ENCODE results near the gene WFDC12. TPM values are rescaled to one million over a fixed set of nuclear protein-coding genes. Genes with fewer than 3 reads are reported as not detected.
"Not testable (repeated sequence)": the region's sequence is repeated elsewhere in the genome, so short reads cannot be mapped to it uniquely, and the experiment has no call there.

WFDC12 gene
- total RNA-seq, 2 experiments from 2014 or later: not detected

GRCh38 chr20:45152405-45152804 is 28.1 kb upstream of the WFDC12 start:
- H3K4me1 ChIP-seq (ENCODE audit: insufficient read depth, low read length, poor library complexity, severe bottlenecking): no peaks in the 10 kb centered on the region
- ChIA-PET CTCF (ENCODE audit: unreplicated experiment) (no interaction called here), POLR2A (no interaction called here)
- no peak overlapping the region for H3K27ac ChIP-seq (ENCODE audit: low read depth, low read length, poor library complexity, severe bottlenecking)
- BruUV-seq (replicated peaks): no TSS peak
- no peak for TF ChIP-seq EZH2phosphoT487 (IDR thresholded peaks at IDR 0.05; ENCODE audit: borderline replicate concordance, low read depth, low read length)
- TF ChIP-seq CTCF (conservative IDR thresholded peaks at IDR 0.05; ENCODE audit: low read length): no peak
- H3K4me2 ChIP-seq (ENCODE audit: low read length): no peak overlapping the region
- H4K20me1 ChIP-seq (ENCODE audit: insufficient read depth, low read length): no peaks in the 10 kb centered on the region
- no peak overlapping the region for H3K4me3 ChIP-seq (ENCODE audit: low read depth, low read length, poor library complexity, severe bottlenecking)
- intact Hi-C loops (cut with micrococcal nuclease; ENCODE audit: unreplicated experiment): no loop called here
- no peaks in the 10 kb centered on the region for H3K36me3 ChIP-seq (ENCODE audit: insufficient read depth, low read length)
- DNase-seq (ENCODE audit: low spot score): no peak
- H3K79me2 ChIP-seq (ENCODE audit: insufficient read depth, low read depth, low read length): no peaks in the 10 kb centered on the region
- H3K9me3 ChIP-seq (ENCODE audit: low read length): no peaks in the 10 kb centered on the region
- no peaks in the 10 kb centered on the region for H3K9me2 ChIP-seq (ENCODE audit: insufficient read depth, low read length)
- no peak overlapping the region for H2AFZ ChIP-seq (ENCODE audit: low read length)

GRCh38 chr20:45149062-45149461 is 24.8 kb upstream of the WFDC12 start:
- H3K9me3 ChIP-seq (ENCODE audit: low read length): no peaks in the 10 kb centered on the region
- no peaks in the 10 kb centered on the region for H3K36me3 ChIP-seq (ENCODE audit: insufficient read depth, low read length)
- POLR2A ChIA-PET: no interaction called here
- intact Hi-C loops (cut with micrococcal nuclease; ENCODE audit: unreplicated experiment): loop anchor here (10.0 kb wide), 1 partner anchor 56 kb away; the partner anchor contains the start of gene SEMG1
- no peaks in the 10 kb centered on the region for H3K4me1 ChIP-seq (ENCODE audit: insufficient read depth, low read length, poor library complexity, severe bottlenecking)
- no peak overlapping the region for H3K27ac ChIP-seq (ENCODE audit: low read depth, low read length, poor library complexity, severe bottlenecking)
- no peak overlapping the region for H3K4me2 ChIP-seq (ENCODE audit: low read length)
- no peaks in the 10 kb centered on the region for H3K9me2 ChIP-seq (ENCODE audit: insufficient read depth, low read length)
- BruUV-seq (replicated peaks): no TSS peak
- H2AFZ ChIP-seq (ENCODE audit: low read length): no peak overlapping the region
- H3K4me3 ChIP-seq (ENCODE audit: low read depth, low read length, poor library complexity, severe bottlenecking): no peak overlapping the region
- CTCF ChIA-PET (ENCODE audit: unreplicated experiment): no interaction called here
- no peak for TF ChIP-seq EZH2phosphoT487 (IDR thresholded peaks at IDR 0.05; ENCODE audit: borderline replicate concordance, low read depth, low read length)
- no peak for TF ChIP-seq CTCF (conservative IDR thresholded peaks at IDR 0.05; ENCODE audit: low read length)
- no peak for DNase-seq (ENCODE audit: low spot score)
- H4K20me1 ChIP-seq (ENCODE audit: insufficient read depth, low read length): no peaks in the 10 kb centered on the region
- no peaks in the 10 kb centered on the region for H3K79me2 ChIP-seq (ENCODE audit: insufficient read depth, low read depth, low read length)

GRCh38 chr20:45140836-45141235 is 16.6 kb upstream of the WFDC12 start:
- H3K9me3 ChIP-seq (ENCODE audit: low read length): no peaks in the 10 kb centered on the region
- no peak overlapping the region for H3K27ac ChIP-seq (ENCODE audit: low read depth, low read length, poor library complexity, severe bottlenecking)
- BruUV-seq (replicated peaks): no TSS peak
- no peaks in the 10 kb centered on the region for H3K4me1 ChIP-seq (ENCODE audit: insufficient read depth, low read length, poor library complexity, severe bottlenecking)
- H3K9me2 ChIP-seq (ENCODE audit: insufficient read depth, low read length): no peaks in the 10 kb centered on the region
- H2AFZ ChIP-seq (ENCODE audit: low read length): no peak overlapping the region
- TF ChIP-seq EZH2phosphoT487 (IDR thresholded peaks at IDR 0.05; ENCODE audit: borderline replicate concordance, low read depth, low read length) (no peak), CTCF (conservative IDR thresholded peaks at IDR 0.05; ENCODE audit: low read length) (no peak)
- H3K79me2 ChIP-seq (ENCODE audit: insufficient read depth, low read depth, low read length): no peaks in the 10 kb centered on the region
- no peak overlapping the region for H3K4me3 ChIP-seq (ENCODE audit: low read depth, low read length, poor library complexity, severe bottlenecking)
- H3K4me2 ChIP-seq (ENCODE audit: low read length): no peak overlapping the region
- no peaks in the 10 kb centered on the region for H3K36me3 ChIP-seq (ENCODE audit: insufficient read depth, low read length)
- POLR2A ChIA-PET: no interaction called here
- DNase-seq (ENCODE audit: low spot score): no peak
- intact Hi-C loops (cut with micrococcal nuclease; ENCODE audit: unreplicated experiment): loop anchor here (10.0 kb wide), 1 partner anchor 64 kb away; the partner anchor contains the start of gene SEMG1
- H4K20me1 ChIP-seq (ENCODE audit: insufficient read depth, low read length): no peaks in the 10 kb centered on the region
- CTCF ChIA-PET (ENCODE audit: unreplicated experiment): no interaction called here

- CTCF ChIA-PET (ENCODE audit: unreplicated experiment); H3K4me2 ChIP-seq (ENCODE audit: low read length); H3K4me3 ChIP-seq (ENCODE audit: low read depth, low read length, poor library complexity, severe bottlenecking); H4K20me1 ChIP-seq (ENCODE audit: insufficient read depth, low read length); H3K9me2 ChIP-seq (ENCODE audit: insufficient read depth, low read length); H3K27ac ChIP-seq (ENCODE audit: low read depth, low read length, poor library complexity, severe bottlenecking); H3K36me3 ChIP-seq (ENCODE audit: insufficient read depth, low read length); H3K9me3 ChIP-seq (ENCODE audit: low read length); H3K4me1 ChIP-seq (ENCODE audit: insufficient read depth, low read length, poor library complexity, severe bottlenecking); BruUV-seq (replicated peaks); H2AFZ ChIP-seq (ENCODE audit: low read length); DNase-seq (ENCODE audit: low spot score); H3K79me2 ChIP-seq (ENCODE audit: insufficient read depth, low read depth, low read length): not testable (repeated sequence)
- POLR2A ChIA-PET: interaction anchor here (0.9 kb wide), 1 partner anchor 90 kb away, joined by 3 read pairs; no protein-coding TSS in a partner anchor
- intact Hi-C loops (cut with micrococcal nuclease; ENCODE audit: unreplicated experiment): loop anchor here (10.0 kb wide), 1 partner anchor 65 kb away; the partner anchor contains the start of gene SEMG1
Measured at GRCh38 chr20:45139733-45140375, 15.6 kb upstream of the WFDC12 start.

Measured in OCI-LY7 (cell line).